SK-N-SH (cell line): ENCODE data around the gene TMEM39B. TPM values are rescaled to one million over a fixed set of nuclear protein-coding genes. Genes with fewer than 3 reads are reported as not detected.
A peak's percentile ranks its signal among the peaks of the same experiment; 100 is the strongest.

Experiments used
- CTCF ChIA-PET: fragments of 300-600, 350-600 bp; formaldehyde crosslinking; extraction: SDS; loops from one replicate; lab custom pipeline; 2021; lab: Yijun Ruan, JAX
- POLR2A ChIA-PET: fragments of 350-600 bp; sonication (Branson Sonifier 250); formaldehyde crosslinking; extraction: SDS; loops from one replicate; lab custom pipeline; 2020; ENCODE audit warnings: antibody characterized with exemption, inconsistent platforms; lab: Yijun Ruan, JAX
- DNase-seq: peaks from one replicate; pipeline ENCODE4 v3.0.0; 2012
- H2AFZ ChIP-seq: fragments of 200-600 bp; sonication (generic); 2 replicates; pipeline ENCODE4 v1.8.1; 2016; ENCODE audit warnings: antibody characterized with exemption, mild to moderate bottlenecking, low read depth
- H3F3A ChIP-seq: fragments of 200-600 bp; sonication (generic); replicated peaks from 2 replicates; pipeline ENCODE3; 2016; ENCODE audit warnings: antibody characterized with exemption, mild to moderate bottlenecking; ENCODE audit not compliant: insufficient read depth
- H3K27ac ChIP-seq, 2 experiments: fragments of 200-500 bp in 1 of 2; fragments of 200-600 bp in 1 of 2; sonication (Bioruptor generic) in 1 of 2; sonication (generic), shearing (Covaris generic) in 1 of 2; 2 replicates each; pipeline versions ENCODE4 v1.5.1 to v1.6.1; 2014 to 2016; ENCODE audit warnings: low read depth in 2 of 2, inconsistent platforms in 1 of 2, low read length in 1 of 2, mild to moderate bottlenecking in 1 of 2, mixed read lengths in 1 of 2
- H3K27me3 ChIP-seq: fragments of 200-600 bp; sonication (generic), shearing (Covaris generic); 2 replicates; pipeline ENCODE4 v1.6.1; 2016; ENCODE audit warnings: mixed run types; ENCODE audit not compliant: insufficient read depth
- H3K36me3 ChIP-seq, 2 experiments: fragments of 200-500 bp in 1 of 2; fragments of 200-600 bp in 1 of 2; sonication (Bioruptor generic) in 1 of 2; sonication (generic) in 1 of 2; replicated peaks in 1 of 2; 2 replicates each; pipeline versions ENCODE3 to v1.5.1; 2014 to 2016; ENCODE audit warnings: low read length in 1 of 2, mild to moderate bottlenecking in 1 of 2; ENCODE audit not compliant: insufficient read depth in 2 of 2, control insufficient read depth in 1 of 2
- H3K4me1 ChIP-seq, 2 experiments: fragments of 200-500 bp in 1 of 2; fragments of 200-600 bp in 1 of 2; sonication (Bioruptor generic) in 1 of 2; sonication (generic), shearing (Covaris generic) in 1 of 2; 2 replicates each; pipeline versions ENCODE4 v1.5.1 to v1.6.1; 2014 to 2016; ENCODE audit warnings: low read depth in 1 of 2, low read length in 1 of 2, mixed run types in 1 of 2; ENCODE audit not compliant: insufficient read depth in 2 of 2, control insufficient read depth in 1 of 2
- H3K4me2 ChIP-seq: fragments of 200-600 bp; sonication (generic), shearing (Covaris generic); 2 replicates; pipeline ENCODE4 v1.6.1; 2017; ENCODE audit warnings: mixed run types
- H3K4me3 ChIP-seq, 2 experiments: fragments of 200-500 bp in 1 of 2; fragments of 200-600 bp in 1 of 2; sonication (Bioruptor generic) in 1 of 2; sonication (generic), shearing (Covaris generic) in 1 of 2; 2 replicates each; pipeline versions ENCODE4 v1.5.1 to v1.8.1; 2014 to 2016; ENCODE audit warnings: low read depth in 2 of 2, inconsistent platforms in 1 of 2, low read length in 1 of 2, mild to moderate bottlenecking in 1 of 2, mixed read lengths in 1 of 2, moderate library complexity in 1 of 2
- H3K79me2 ChIP-seq: fragments of 200-600 bp; sonication (generic); 2 replicates; pipeline ENCODE4 v1.8.1; 2017; ENCODE audit warnings: mild to moderate bottlenecking; ENCODE audit not compliant: insufficient read depth
- H3K9ac ChIP-seq: fragments of 200-600 bp; sonication (generic); 2 replicates; pipeline ENCODE4 v1.6.1; 2017; ENCODE audit warnings: mixed run types
- H3K9me2 ChIP-seq: fragments of 200-600 bp; sonication (generic); 2 replicates; pipeline ENCODE4 v1.6.1; 2017; ENCODE audit warnings: mixed run types
- H3K9me3 ChIP-seq: fragments of 200-600 bp; sonication (generic); 2 replicates; pipeline ENCODE4 v1.6.1; 2017; ENCODE audit warnings: mixed run types, mild to moderate bottlenecking, moderate library complexity
- H4K20me1 ChIP-seq: fragments of 200-600 bp; sonication (generic); 2 replicates; pipeline ENCODE4 v1.6.1; 2017; ENCODE audit warnings: mild to moderate bottlenecking, mixed run types; ENCODE audit not compliant: insufficient read depth
- ELF1 ChIP-seq: IDR thresholded peaks from 2 replicates; pipeline ENCODE4 v1.4.0; 2012
- EP300 ChIP-seq, 2 experiments: IDR thresholded peaks; 2 replicates each; pipeline versions ENCODE4 v1.4.0 to v1.6.1; 2012; ENCODE audit warnings: borderline replicate concordance in 1 of 2, low read depth in 1 of 2, low read length in 1 of 2
- EZH2phosphoT487 ChIP-seq: fragments of 200-600 bp; sonication (generic); IDR thresholded peaks from 2 replicates; pipeline ENCODE4 v1.6.1; 2017; ENCODE audit warnings: low read depth, mixed run types, mild to moderate bottlenecking, antibody characterized with exemption, moderate library complexity, borderline replicate concordance
- MXI1 ChIP-seq: IDR thresholded peaks from 2 replicates; pipeline ENCODE4 v1.6.1; 2012; ENCODE audit warnings: mild to moderate bottlenecking, low read depth, low read length, improper control_type of control experiment
- NFIC ChIP-seq: IDR thresholded peaks from 2 replicates; pipeline ENCODE4 v1.4.0; 2012; ENCODE audit warnings: borderline replicate concordance
- POLR2AphosphoS5 ChIP-seq: IDR thresholded peaks from 2 replicates; pipeline ENCODE4 v1.6.1; 2012; ENCODE audit warnings: low read depth, low read length
- SIN3A ChIP-seq: IDR thresholded peaks from 2 replicates; pipeline ENCODE4 v1.6.1; 2012; ENCODE audit warnings: low read depth, mild to moderate bottlenecking, low read length, moderate library complexity, borderline replicate concordance
- SMC3 ChIP-seq: IDR thresholded peaks from 2 replicates; pipeline ENCODE4 v1.6.1; 2012; ENCODE audit warnings: low read depth, low read length, improper control_type of control experiment
- TCF12 ChIP-seq: IDR thresholded peaks from 2 replicates; pipeline ENCODE4 v1.4.0; 2012
- WGBS: methylation state at CpG from one replicate; pipeline ENCODE4 v1.1.6; 2017; ENCODE audit warnings: low lambda C conversion rate; 5-methylcytosine and 5-hydroxymethylcytosine counted together
- polyA plus RNA-seq, 3 experiments: library from polyadenylated mRNA; depleted of rRNA; stranded (reverse); fragments of >200 nt; gene quantifications; 2 replicates each; pipeline ENCODE4 v1.2.3, GENCODE V29; 2012
- TF ChIP-seq, protein P1 (sequence below): IDR thresholded peaks from 2 replicates; pipeline ENCODE4 v1.4.0; 2012; ENCODE audit warnings: low read depth, borderline replicate concordance
- TF ChIP-seq, protein P2 (sequence below): IDR thresholded peaks from 2 replicates; pipeline ENCODE4 v1.4.0; 2012; ENCODE audit warnings: low read depth, borderline replicate concordance
- TF ChIP-seq, protein P3 (sequence below): fragments of 150-350 bp; IDR thresholded peaks from 2 replicates; pipeline ENCODE4 v1.6.1; 2016; ENCODE audit warnings: mild to moderate bottlenecking, low read depth, low read length

The TMEM39B gene
- polyA plus RNA-seq, 1 of the 3 experiments (the other 2 are of a cell fraction), result 25.1 TPM

DNA sequence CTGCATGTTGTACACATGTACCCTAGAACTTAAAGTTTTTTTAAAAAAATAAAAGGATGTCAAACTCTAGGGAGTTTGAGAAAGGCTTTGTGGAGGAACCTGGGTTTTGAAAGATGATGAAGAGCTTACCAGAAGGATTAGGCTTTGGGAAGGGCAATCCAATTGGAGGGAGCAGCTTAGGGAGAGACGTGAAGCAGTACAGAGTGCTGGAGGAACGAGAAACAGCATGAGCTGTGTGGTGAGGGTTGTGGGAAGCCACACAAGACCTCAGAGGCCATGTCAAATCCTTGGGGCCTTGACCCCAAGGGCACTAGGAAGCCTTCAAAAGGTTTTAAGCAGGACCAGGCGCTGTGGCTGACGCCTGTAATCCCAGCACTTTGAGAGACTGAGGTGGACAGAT is 26.7 kb downstream of the TMEM39B start:
- POLR2A ChIA-PET, result no interaction called here
- H3K36me3 ChIP-seq, result peaks cover 22 to 31% of the 10 kb centered on the region in 2 experiments

DNA sequence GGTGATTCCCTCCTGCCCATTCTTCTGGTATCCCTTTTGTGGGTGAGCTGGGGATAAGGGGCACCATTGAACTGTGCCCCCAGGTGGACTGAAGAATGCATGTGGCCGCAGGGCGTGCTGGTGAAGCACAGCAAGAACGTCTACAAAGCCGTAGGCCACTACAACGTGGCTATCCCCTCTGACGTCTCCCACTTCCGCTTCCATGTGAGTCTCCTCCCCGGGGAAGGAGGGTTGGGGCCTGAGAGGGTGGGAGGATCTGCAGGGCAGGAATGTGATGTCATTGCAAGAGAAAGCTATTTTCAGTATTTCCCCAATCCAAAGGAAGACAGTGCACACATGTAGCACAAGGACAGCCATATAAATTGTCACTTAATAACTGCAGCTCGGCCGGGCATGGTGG is 27.6 kb downstream of the TMEM39B start:
- no peaks in the 10 kb centered on the region for H3K27me3 ChIP-seq
- H3K4me2 ChIP-seq, result peak overlapping the region; percentile 60; the same call in 1 of the 2 replicates
- peaks cover 22% of the 10 kb centered on the region for H3F3A ChIP-seq
- no peak for DNase-seq
- no peak overlapping the region for H3K4me3 ChIP-seq
- peaks cover 13 to 29% of the 10 kb centered on the region in 2 experiments for H3K36me3 ChIP-seq
- ChIA-PET POLR2A (no interaction called here), CTCF (interaction anchor here (2.3 kb wide), 1 partner anchor 9 kb away, joined by 7 read pairs; no protein-coding TSS in a partner anchor)
- TF ChIP-seq, protein P1, sequence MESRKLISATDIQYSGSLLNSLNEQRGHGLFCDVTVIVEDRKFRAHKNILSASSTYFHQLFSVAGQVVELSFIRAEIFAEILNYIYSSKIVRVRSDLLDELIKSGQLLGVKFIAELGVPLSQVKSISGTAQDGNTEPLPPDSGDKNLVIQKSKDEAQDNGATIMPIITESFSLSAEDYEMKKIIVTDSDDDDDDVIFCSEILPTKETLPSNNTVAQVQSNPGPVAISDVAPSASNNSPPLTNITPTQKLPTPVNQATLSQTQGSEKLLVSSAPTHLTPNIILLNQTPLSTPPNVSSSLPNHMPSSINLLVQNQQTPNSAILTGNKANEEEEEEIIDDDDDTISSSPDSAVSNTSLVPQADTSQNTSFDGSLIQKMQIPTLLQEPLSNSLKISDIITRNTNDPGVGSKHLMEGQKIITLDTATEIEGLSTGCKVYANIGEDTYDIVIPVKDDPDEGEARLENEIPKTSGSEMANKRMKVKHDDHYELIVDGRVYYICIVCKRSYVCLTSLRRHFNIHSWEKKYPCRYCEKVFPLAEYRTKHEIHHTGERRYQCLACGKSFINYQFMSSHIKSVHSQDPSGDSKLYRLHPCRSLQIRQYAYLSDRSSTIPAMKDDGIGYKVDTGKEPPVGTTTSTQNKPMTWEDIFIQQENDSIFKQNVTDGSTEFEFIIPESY, result no peak
- no peak for TF ChIP-seq ELF1
- H3K4me1 ChIP-seq, result peaks cover 0 to 15% of the 10 kb centered on the region in 2 experiments; a peak in 2 of 4 replicates
- no peak overlapping the region for H3K9ac ChIP-seq
- H3K9me2 ChIP-seq, result no peaks in the 10 kb centered on the region
- 95% methylated on average over 10 of the region's 10 CpGs for WGBS
- peak overlapping the region in 1 of 2 experiments; percentile 73; a peak in 2 of 4 replicates for H3K27ac ChIP-seq
- no peaks in the 10 kb centered on the region for H3K9me3 ChIP-seq
- no peaks in the 10 kb centered on the region for H4K20me1 ChIP-seq
- H2AFZ ChIP-seq, result no peak overlapping the region
- H3K79me2 ChIP-seq, result no peaks in the 10 kb centered on the region; the same call in 1 of the 2 replicates

More for the DNA sequence above, 26.7 kb downstream of the TMEM39B start:
- no peaks in the 10 kb centered on the region for H3K9me2 ChIP-seq
- no peak overlapping the region for H2AFZ ChIP-seq
- H3K9ac ChIP-seq, result no peak overlapping the region
- 96% methylated on average over 4 of the region's 4 CpGs for WGBS
- CTCF ChIA-PET, result interaction anchor here (2.3 kb wide), 1 partner anchor 10 kb away, joined by 7 read pairs; no protein-coding TSS in a partner anchor
- peaks cover 22% of the 10 kb centered on the region for H3F3A ChIP-seq
- no peaks in the 10 kb centered on the region for H3K9me3 ChIP-seq
- H3K4me2 ChIP-seq, result no peak overlapping the region
- H4K20me1 ChIP-seq, result no peaks in the 10 kb centered on the region
- no peak overlapping the region for H3K27ac ChIP-seq
- no peaks in the 10 kb centered on the region; the same call in 1 of the 2 replicates for H3K79me2 ChIP-seq
- peaks cover 0 to 15% of the 10 kb centered on the region in 2 experiments; a peak in 2 of 4 replicates for H3K4me1 ChIP-seq
- H3K27me3 ChIP-seq, result no peaks in the 10 kb centered on the region
- no peak for DNase-seq
- no peak overlapping the region for H3K4me3 ChIP-seq
- TF ChIP-seq, protein P2, sequence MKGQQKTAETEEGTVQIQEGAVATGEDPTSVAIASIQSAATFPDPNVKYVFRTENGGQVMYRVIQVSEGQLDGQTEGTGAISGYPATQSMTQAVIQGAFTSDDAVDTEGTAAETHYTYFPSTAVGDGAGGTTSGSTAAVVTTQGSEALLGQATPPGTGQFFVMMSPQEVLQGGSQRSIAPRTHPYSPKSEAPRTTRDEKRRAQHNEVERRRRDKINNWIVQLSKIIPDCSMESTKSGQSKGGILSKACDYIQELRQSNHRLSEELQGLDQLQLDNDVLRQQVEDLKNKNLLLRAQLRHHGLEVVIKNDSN, result no peak
- TF ChIP-seq, protein P3, sequence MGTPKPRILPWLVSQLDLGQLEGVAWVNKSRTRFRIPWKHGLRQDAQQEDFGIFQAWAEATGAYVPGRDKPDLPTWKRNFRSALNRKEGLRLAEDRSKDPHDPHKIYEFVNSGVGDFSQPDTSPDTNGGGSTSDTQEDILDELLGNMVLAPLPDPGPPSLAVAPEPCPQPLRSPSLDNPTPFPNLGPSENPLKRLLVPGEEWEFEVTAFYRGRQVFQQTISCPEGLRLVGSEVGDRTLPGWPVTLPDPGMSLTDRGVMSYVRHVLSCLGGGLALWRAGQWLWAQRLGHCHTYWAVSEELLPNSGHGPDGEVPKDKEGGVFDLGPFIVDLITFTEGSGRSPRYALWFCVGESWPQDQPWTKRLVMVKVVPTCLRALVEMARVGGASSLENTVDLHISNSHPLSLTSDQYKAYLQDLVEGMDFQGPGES, result no peak
- TF ChIP-seq SMC3 (no peak), TCF12 (no peak), EP300 (IDR thresholded peaks at IDR 0.05; ENCODE audit: borderline replicate concordance in 1 of 2, low read depth in 1 of 2, low read length in 1 of 2) (no peak), SIN3A (no peak), EZH2phosphoT487 (no peak), NFIC (no peak), POLR2AphosphoS5 (no peak), MXI1 (no peak)
- TF ChIP-seq, protein P1, result no peak
